ENCODE data around the gene EIF4E2. TPM values are rescaled to one million over a fixed set of nuclear protein-coding genes. Genes with fewer than 3 reads are reported as not detected.

The EIF4E2 gene
- total RNA-seq, 2 donors from 2014 or later, result 44.3 to 65.7 TPM

- peaks cover 5% of the 10 kb centered on the region for H3K4me1 Mint-ChIP-seq
- no peak within 1 kb of the TSS for H3K4me3 Mint-ChIP-seq
- peaks cover 3% of the 10 kb centered on the region for H3K36me3 Mint-ChIP-seq (ENCODE audit: low read depth)
- no peaks in the 10 kb centered on the region for H3K9me3 Mint-ChIP-seq
- no peaks in the 10 kb centered on the region for H3K27me3 Mint-ChIP-seq
- H3K27ac Mint-ChIP-seq, result no peak within 1 kb of the TSS
- ATAC-seq (replicated peaks), result no peak
Measured at GRCh38 chr2:232539298-232540231, 10.9 kb upstream of the EIF4E2 start, which contains the start of gene CHRNG. Gene CHRNG (plus strand): TSS chr2:232539692. CDS start chr2:232539748, 56 bp downstream.

GRCh38 chr2:232540441-232541041 is 9.9 kb upstream of the EIF4E2 start:
- no peak for ATAC-seq (replicated peaks)
- no peak overlapping the region for H3K27ac Mint-ChIP-seq

GRCh38 chr2:232541195-232541960 is 9.1 kb upstream of the EIF4E2 start:
- peaks cover 5% of the 10 kb centered on the region for H3K4me1 Mint-ChIP-seq
- no peaks in the 10 kb centered on the region for H3K27me3 Mint-ChIP-seq
- no peaks in the 10 kb centered on the region for H3K9me3 Mint-ChIP-seq
- no peak overlapping the region for H3K27ac Mint-ChIP-seq
- ATAC-seq (replicated peaks), result no peak
- H3K4me3 Mint-ChIP-seq, result no peak overlapping the region
- peaks cover 19% of the 10 kb centered on the region for H3K36me3 Mint-ChIP-seq (ENCODE audit: low read depth)

More at GRCh38 chr2:232540441-232541041, 9.9 kb upstream of the EIF4E2 start:
- Mint-ChIP-seq H3K27me3 (no peaks in the 10 kb centered on the region), H3K9me3 (no peaks in the 10 kb centered on the region), H3K4me3 (no peak overlapping the region), H3K36me3 (ENCODE audit: low read depth) (peaks cover 11% of the 10 kb centered on the region), H3K4me1 (peaks cover 5% of the 10 kb centered on the region)

DNA sequence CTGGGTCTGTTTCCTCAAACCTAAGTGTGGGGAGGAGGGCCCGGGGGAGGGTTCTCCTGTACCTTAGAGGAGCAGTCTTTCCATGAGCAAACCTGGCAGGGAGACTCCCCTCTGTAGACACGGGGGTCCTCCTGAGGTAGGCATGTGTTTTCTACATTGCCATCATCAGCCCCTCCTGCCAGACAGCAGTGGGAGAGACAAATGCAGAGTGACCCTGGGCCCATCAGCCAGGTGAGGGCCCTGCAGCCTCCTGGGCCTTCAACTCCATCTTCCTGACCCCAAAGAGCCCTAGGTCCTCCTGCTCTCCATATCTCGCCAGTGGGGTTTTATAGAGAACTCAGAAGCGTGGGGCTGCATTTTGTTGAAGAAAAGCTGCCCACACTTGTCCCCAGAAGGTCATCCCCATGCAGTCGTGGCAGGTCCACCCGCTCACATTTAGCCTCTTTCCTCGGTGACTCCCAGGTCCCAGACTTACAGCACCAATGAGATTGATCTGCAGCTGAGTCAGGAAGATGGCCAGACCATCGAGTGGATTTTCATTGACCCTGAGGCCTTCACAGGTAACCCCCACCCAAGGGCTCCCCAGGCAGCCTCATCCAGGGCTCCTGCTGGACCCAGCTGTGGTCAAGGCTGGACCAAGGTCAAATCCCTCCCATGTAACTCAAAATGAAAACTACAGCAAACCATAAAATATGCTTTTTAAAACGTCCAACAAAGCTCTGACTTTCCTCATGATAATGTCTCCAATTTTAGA is 8.4 kb upstream of the EIF4E2 start:
- peak overlapping the region; percentile 17 for H3K27ac Mint-ChIP-seq
- H3K4me1 Mint-ChIP-seq, result peaks cover 5% of the 10 kb centered on the region
- no peak overlapping the region for H3K4me3 Mint-ChIP-seq
- ATAC-seq (replicated peaks), result no peak
- H3K9me3 Mint-ChIP-seq, result no peaks in the 10 kb centered on the region
- peaks cover 27% of the 10 kb centered on the region for H3K36me3 Mint-ChIP-seq (ENCODE audit: low read depth)
- H3K27me3 Mint-ChIP-seq, result no peaks in the 10 kb centered on the region

GRCh38 chr2:232542715-232543467 is 7.6 kb upstream of the EIF4E2 start:
- Mint-ChIP-seq H3K27ac (peak overlapping the region; percentile 17), H3K4me1 (peaks cover 5% of the 10 kb centered on the region), H3K9me3 (no peaks in the 10 kb centered on the region), H3K36me3 (ENCODE audit: low read depth) (peaks cover 31% of the 10 kb centered on the region), H3K27me3 (no peaks in the 10 kb centered on the region), H3K4me3 (no peak overlapping the region)
- no peak for ATAC-seq (replicated peaks)

GRCh38 chr2:232543491-232543890 is 7.0 kb upstream of the EIF4E2 start:
- H3K4me1 Mint-ChIP-seq, result peaks cover 8% of the 10 kb centered on the region
- no peak overlapping the region for H3K4me3 Mint-ChIP-seq

DNA sequence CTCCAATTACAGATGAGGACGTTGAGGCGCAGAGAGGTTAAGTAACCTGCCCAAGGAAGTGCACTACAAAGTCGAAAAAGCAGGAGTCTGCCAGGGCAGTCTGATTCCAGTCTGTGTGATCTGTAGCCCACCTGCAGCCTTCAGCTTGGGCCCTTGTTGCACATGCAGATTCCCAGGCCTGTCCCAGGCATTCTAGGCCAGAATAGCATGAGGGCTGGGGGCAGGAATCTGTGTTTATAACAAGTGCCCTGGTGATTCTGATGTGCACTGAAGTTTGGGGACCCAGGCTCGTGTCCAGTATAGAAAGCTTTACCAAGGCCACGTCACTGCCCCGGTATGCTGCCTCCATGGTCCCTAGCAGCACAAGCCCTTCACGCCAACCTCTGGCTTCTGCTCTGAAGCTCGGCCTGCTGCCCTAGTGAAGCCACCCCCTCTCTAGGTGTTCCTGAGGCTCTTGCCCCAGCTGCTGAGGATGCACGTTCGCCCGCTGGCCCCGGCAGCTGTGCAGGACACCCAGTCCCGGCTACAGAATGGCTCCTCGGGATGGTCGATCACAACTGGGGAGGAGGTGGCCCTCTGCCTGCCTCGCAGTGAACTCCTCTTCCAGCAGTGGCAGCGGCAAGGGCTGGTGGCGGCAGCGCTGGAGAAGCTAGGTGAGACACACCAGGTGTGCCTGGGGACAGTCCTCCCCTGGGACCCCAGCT is 6.4 kb upstream of the EIF4E2 start:
- no peak for ATAC-seq (replicated peaks)
- Mint-ChIP-seq H3K36me3 (ENCODE audit: low read depth) (peaks cover 42% of the 10 kb centered on the region), H3K9me3 (no peaks in the 10 kb centered on the region), H3K27me3 (no peaks in the 10 kb centered on the region), H3K4me1 (peaks cover 14% of the 10 kb centered on the region), H3K27ac (no peak overlapping the region), H3K4me3 (no peak overlapping the region)

More at GRCh38 chr2:232543491-232543890, 7.0 kb upstream of the EIF4E2 start:
- no peak overlapping the region for H3K27ac Mint-ChIP-seq
- no peaks in the 10 kb centered on the region for H3K9me3 Mint-ChIP-seq
- no peak for ATAC-seq (replicated peaks)
- H3K36me3 Mint-ChIP-seq (ENCODE audit: low read depth), result peaks cover 37% of the 10 kb centered on the region
- H3K27me3 Mint-ChIP-seq, result no peaks in the 10 kb centered on the region

DNA sequence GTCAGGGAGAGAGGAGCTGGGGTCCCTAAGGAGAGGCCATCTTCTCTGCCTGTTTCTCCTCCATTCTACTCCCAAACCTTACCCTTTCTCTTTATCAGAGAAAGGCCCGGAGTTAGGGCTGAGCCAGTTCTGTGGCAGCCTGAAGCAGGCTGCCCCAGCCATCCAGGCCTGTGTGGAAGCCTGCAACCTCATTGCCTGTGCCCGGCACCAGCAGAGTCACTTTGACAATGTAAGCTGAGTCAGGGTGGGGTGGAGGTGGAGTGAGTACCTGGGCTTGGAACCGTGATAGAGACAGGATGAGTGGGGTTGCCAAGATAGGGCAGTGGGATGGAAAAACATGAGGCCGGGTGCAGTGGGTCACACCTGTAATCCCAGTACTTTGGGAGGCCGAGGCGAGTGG is 5.8 kb upstream of the EIF4E2 start:
- Mint-ChIP-seq H3K27me3 (no peaks in the 10 kb centered on the region), H3K4me3 (no peak overlapping the region), H3K4me1 (peaks cover 14% of the 10 kb centered on the region), H3K36me3 (ENCODE audit: low read depth) (peaks cover 48% of the 10 kb centered on the region), H3K9me3 (no peaks in the 10 kb centered on the region), H3K27ac (no peak overlapping the region)
- no peak for ATAC-seq (replicated peaks)

- peaks cover 55% of the 10 kb centered on the region for H3K36me3 Mint-ChIP-seq (ENCODE audit: low read depth)
- H3K9me3 Mint-ChIP-seq, result no peaks in the 10 kb centered on the region
- H3K27me3 Mint-ChIP-seq, result no peaks in the 10 kb centered on the region
- H3K27ac Mint-ChIP-seq, result no peak overlapping the region
- no peak overlapping the region for H3K4me3 Mint-ChIP-seq
- H3K4me1 Mint-ChIP-seq, result peaks cover 14% of the 10 kb centered on the region
- ATAC-seq (replicated peaks), result no peak
Measured at GRCh38 chr2:232545511-232546375, 4.7 kb upstream of the EIF4E2 start.

GRCh38 chr2:232547991-232548390 is 2.5 kb upstream of the EIF4E2 start:
- Mint-ChIP-seq H3K27me3 (no peaks in the 10 kb centered on the region), H3K4me1 (peaks cover 28% of the 10 kb centered on the region), H3K9me3 (no peaks in the 10 kb centered on the region), H3K27ac (no peak overlapping the region), H3K36me3 (ENCODE audit: low read depth) (peaks cover 75% of the 10 kb centered on the region), H3K4me3 (peak overlapping the region; percentile 99)
- ATAC-seq (replicated peaks), result no peak

- Mint-ChIP-seq H3K4me1 (peaks cover 42% of the 10 kb centered on the region), H3K9me3 (no peaks in the 10 kb centered on the region), H3K36me3 (ENCODE audit: low read depth) (peaks cover 87% of the 10 kb centered on the region), H3K27me3 (no peaks in the 10 kb centered on the region), H3K27ac (peak overlapping the region; percentile 99), H3K4me3 (peak overlapping the region; percentile 99)
- ATAC-seq (replicated peaks), result no peak
Measured at GRCh38 chr2:232549655-232550353, 685 bp upstream of the EIF4E2 start.

GRCh38 chr2:232551250-232551638 is 755 bp downstream of the EIF4E2 start:
- ATAC-seq (replicated peaks), result no peak
- Mint-ChIP-seq H3K36me3 (ENCODE audit: low read depth) (peaks cover 89% of the 10 kb centered on the region), H3K27ac (peak overlapping the region; percentile 94)

More at GRCh38 chr2:232551250-232551638, 755 bp downstream of the EIF4E2 start:
- Mint-ChIP-seq H3K4me3 (peak overlapping the region; percentile 99), H3K9me3 (no peaks in the 10 kb centered on the region), H3K4me1 (peaks cover 55% of the 10 kb centered on the region), H3K27me3 (no peaks in the 10 kb centered on the region)
